Endometrial microvascular endothelial cells (primary cell): ENCODE data around the gene ANKS3. TPM values are rescaled to one million over a fixed set of nuclear protein-coding genes. Genes with fewer than 3 reads are reported as not detected.
"Not testable (repeated sequence)": the region's sequence is repeated elsewhere in the genome, so short reads cannot be mapped to it uniquely, and the experiment has no call there.

Experiments used
- in situ Hi-C: cut with HindIII; loops from 2 replicates; pipeline ENCODE4 v1.10.0; 2017; ENCODE audit warnings: low sequenced_read_pairs, low pct_unique_long_range_greater_than_20kb; ENCODE audit errors: inconsistent ontology term
- total RNA-seq: library from RNA; depleted of rRNA; stranded (reverse); fragments of >200 nt; gene quantifications from one replicate; pipeline ENCODE4 v1.2.3, GENCODE V29; 2015; ENCODE audit errors: inconsistent ontology term

Gene ANKS3
- total RNA-seq, 1 donor from 2014 or later: 10.5 TPM

DNA sequence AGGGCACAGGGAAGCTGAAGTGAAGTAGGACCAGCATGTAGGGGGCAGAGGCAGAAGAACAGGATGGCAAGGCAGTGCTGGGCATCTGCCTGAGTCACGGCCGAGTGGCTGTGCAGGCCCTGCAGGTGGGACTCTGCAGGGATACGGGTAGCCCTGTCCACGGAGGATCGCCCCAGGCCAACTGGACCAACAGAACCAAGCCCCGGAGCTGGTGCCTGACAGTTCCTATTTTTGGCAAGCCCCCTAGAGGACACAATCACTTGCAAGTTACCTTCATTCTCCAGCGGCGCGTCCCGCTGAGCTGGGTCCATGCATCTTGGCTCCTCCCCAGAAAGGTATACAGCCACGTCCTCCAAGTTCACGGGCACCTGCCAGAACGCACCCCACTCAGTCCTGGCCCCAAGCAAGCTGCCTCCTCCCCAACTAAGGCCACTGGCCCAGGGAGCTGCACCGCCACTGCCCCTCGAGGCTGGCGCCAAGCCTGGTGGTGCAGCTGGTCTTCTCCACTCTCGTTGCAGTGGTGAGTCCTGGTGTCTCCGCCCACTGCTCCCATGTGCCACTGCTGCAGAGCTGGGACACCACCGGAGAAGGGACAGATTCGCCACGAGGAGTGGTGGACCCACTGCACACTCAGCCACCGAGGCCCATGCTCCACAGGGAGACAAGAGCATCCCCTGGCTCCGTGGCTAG lies 26.3 kb upstream of the ANKS3 start:
- in situ Hi-C loops: no loop called here

DNA sequence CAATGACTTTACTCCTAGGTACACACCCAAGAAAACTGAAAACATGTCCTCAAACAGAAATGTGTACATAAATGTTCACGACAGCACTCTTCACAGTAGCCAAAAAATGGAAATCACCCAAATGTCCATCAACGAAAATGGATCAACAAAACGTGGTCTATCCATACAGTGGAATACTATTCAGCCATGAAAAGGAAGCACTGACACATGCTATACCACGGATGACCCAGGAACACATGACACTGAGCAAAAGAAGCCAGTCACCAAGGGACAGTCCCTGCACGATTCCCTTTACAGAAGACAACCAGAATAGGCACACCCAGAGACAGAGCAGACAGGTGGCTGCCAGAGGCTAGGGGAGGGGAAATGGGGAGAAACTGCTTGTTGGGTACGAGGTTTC lies 21.6 kb upstream of the ANKS3 start:
- in situ Hi-C loops: no loop called here

DNA sequence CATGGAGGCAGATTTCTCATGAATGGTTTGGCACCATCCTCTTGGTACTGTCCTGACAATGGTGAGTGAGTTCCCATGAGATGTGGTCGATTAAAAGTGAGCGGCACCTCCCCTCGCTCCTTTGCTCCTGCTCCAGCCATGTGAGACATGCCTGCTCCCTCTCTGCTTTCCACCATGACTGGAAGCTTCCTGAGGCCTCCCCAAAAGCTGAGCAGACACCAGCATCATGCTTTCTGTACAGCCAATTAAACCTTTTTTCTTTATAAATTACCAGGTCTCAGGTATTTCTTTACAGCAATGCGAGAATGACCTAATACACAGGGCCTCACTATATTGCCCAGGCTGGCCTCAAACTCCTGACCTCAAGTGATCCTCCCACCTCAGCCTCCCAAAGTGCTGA lies 20.8 kb upstream of the ANKS3 start:
- in situ Hi-C loops: no loop called here

DNA sequence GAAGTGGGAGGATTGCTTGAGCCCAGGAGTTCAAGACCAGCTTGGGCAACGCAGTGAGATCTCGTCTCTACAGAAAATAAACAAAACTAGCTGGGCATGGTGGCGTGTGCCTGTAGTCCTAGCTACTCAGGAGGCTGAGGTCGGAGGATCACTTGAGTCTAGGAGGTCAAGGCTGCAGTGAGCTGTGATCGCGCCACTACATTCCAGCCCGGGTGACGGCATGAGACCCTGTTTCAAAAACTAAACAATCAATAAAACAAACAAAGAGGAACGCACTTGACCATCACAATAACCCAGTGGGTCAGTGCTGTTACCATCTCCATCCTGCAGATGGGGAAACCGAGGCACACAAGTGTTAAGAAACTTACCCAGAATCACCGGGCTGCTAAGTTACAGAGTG lies 19.2 kb upstream of the ANKS3 start:
- in situ Hi-C loops: no loop called here

DNA sequence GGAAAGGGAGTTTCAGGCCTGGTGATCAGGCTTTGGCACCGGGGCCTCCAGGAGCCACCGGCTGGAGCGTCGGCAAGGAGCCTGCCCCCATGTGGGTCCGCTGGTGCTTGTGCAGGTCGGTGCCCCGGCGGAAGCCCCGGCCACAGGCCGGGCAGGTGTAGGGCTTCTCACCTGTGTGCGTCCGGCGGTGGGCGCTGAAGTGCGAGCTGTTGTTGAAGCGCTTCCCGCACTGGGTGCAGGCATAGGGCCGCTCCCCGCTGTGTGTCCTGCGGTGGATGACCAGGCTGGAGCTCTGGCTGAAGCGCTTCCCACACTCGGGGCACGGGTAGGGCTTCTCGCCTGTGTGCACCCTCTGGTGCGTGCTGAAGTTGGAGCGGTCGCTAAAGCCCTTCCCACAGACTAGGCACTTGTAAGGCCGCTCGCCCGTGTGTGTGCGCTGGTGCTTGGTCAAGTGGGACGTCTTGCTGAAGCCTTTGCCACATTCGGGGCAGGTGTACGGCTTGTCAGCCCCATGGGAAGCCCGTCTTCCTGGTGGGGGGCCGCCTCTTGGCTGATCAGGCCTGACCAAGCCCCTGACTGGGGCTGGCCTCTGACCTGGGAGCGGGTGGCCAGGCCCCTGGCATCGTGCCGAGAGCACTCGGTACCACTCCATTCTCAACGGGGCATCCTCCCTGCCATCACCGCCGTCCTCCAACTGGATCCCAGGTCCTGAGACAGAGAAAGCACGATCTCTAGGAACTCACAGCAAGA lies 18.5 kb upstream of the ANKS3 start:
- in situ Hi-C loops: no loop called here

DNA sequence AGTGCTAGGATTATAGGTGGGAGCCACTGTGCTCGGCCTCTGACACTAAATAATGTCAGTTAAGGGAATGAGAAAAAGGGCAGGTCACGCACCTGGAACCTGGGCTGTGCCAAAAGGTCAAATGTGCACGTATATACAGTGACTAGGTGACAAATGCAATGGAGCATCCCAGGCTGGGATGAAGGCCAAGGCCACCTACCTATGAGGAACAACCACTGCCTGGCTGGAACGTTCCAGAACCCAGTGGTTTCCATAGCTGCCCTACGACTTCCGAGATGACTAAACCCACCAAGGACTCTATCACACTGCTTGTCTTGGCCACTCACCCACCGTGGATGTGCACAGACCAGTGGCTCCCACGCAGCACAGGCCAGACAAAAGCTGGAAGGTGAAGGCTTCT lies 16.8 kb upstream of the ANKS3 start:
- in situ Hi-C loops: no loop called here

DNA sequence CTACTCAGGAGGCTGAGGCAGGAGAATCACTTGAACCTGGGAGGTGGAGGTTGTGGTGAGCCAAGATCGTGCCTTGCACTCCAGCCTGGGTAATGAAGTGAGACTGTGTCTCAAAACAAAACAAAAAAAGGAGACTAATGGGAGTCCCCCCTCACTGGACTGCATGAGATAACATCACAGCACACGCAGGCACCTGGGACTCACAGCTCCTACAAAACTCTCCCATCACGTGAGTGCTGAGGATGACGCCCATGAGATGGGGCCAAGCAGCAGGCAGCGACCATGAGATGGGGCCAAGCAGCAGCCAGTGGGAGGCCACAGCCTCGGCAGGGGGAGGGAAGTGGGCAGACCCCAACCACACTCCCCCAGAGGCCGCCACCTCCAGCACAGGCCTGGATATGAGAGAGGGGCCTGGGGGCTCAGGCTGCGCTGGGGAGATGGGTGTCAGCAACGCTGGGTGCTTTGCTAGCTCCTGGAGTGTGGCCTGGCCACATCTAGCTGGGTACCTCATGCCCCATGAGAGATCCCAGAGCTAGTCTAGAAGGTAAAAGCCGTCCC lies 15.7 kb upstream of the ANKS3 start:
- in situ Hi-C loops: no loop called here

DNA sequence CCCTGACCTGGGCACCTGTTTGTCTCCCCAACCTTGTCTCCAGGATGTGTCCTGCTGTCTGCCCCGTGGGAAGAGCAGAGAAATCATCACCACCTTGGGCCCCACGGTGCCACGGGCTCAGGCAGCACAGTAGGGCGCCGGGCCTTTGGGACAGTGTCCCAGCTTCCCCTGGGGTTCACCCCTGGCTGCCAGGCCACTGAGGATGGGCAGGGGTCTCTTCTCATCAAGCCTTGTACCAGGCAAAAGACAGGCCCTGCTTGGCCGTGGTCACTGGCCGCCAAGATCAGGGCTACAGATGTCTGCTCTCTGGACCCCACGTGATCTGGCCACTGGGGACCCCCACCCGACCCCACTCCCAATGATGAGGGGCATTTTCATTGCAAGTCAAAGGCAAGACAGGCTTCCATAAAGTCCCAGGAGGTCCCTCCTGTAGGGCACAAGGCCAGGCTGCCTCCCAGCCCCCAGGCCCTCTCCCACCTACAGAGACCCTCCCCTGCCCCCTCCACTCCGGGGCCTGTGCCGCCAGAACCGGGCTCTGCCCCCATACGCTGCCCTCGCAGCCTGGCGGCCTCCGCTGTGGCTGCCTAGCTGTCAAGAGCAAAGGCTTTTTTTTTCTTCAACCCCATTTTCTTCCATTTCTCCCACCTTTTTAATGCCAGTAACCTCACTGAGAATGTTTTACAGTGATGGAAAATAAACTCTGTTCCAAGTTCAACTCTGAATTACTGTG lies 14.8 kb upstream of the ANKS3 start:
- in situ Hi-C loops: no loop called here

DNA sequence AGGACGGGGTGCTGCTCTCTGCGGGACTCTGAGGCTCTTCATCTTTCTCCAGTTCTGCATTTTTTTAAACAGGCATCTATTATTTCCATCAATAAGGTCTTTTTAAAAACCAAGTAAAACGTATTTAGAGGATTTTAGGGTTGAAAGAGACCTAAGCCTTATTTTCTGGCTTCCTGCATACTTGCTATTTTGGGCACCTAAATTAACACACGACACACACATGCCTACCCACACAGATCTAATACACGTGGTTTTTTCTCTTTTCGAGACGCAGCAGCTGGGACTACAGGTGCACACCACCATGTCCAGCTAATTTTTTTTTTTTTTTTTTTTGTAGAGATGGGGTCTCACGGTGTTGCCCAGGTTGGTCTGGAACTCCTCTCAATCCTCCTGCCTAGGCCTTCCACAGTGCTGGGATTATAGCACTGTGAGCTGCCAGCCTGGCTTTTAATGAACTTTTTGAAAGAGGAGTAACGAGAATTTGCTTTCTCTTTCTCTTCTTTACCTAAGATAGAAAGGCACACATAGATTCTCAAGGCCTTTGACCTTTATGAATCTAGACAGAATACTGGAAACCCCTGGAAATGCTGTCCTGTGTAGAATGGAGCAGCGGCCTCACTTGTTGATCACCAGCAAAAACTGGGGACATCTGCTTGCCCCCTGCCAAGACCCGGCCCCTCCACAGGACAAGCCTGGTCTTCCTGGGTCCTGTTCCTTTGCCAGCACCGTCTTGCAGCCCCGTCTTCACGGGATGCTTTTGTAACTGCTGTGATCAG lies 14.0 kb upstream of the ANKS3 start:
- in situ Hi-C loops: no loop called here

DNA sequence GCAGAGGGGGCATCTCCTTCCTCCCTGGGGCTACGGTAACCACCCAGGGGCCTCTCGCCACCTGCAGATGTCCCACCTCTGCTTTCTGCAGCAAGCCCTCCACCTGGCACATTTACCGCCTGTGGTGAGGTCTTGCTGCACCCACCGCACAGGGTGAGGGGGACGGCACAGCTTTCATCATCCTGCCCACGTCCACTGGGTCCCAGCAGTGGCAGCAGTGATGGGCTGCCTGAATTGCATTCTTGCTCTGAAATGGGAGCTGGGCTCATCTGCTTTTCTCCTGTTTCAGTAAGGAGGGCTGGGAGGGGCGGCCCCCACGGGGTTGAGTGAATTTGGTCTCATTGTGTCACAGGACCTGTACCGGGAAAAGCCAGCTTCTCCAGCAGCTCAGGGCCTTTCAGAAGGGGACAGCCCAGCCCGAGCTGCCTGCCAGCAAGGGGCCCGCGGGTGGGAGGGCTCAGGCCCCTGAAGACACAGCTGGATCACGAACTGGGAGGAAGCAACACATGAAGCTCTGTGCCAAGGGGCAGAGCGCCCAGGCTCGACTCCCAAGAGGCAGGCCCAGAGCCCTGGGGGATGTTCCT lies 13.0 kb upstream of the ANKS3 start:
- in situ Hi-C loops: no loop called here

DNA sequence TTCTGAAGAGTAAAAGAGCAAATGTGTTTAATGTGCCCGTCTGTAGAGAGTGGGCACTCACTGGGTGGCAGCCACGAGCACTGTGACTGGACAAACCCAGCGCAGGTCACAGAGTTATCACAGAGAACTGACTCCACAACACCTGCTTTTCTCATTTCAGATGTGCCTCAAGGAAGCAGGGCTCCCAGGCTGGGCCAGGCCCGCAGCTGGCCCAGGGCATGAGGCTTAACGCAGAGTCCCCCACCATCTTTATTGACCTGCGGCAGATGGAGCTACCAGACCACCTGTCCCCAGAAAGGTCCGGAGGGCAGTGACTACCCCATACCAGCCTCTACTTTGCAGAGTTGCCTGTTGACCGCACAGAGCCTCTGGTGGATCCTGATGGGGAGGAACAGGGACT lies 12.1 kb upstream of the ANKS3 start:
- in situ Hi-C loops: no loop called here

DNA sequence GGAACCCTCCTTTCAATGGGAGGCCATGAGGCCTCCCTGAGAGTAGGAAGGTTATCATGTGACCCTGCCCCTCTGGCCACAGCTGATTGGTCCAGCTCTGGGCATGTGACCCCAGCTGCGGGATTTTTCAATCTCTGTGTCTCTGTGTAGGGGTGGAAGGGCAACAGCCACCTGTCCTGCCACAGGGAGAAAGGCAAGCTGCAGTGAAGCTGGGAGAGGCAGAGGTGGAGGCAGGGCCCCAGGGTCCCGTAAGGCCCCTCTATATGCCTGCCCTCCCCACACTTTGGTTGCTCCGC lies 11.2 kb upstream of the ANKS3 start:
- in situ Hi-C loops: no loop called here

DNA sequence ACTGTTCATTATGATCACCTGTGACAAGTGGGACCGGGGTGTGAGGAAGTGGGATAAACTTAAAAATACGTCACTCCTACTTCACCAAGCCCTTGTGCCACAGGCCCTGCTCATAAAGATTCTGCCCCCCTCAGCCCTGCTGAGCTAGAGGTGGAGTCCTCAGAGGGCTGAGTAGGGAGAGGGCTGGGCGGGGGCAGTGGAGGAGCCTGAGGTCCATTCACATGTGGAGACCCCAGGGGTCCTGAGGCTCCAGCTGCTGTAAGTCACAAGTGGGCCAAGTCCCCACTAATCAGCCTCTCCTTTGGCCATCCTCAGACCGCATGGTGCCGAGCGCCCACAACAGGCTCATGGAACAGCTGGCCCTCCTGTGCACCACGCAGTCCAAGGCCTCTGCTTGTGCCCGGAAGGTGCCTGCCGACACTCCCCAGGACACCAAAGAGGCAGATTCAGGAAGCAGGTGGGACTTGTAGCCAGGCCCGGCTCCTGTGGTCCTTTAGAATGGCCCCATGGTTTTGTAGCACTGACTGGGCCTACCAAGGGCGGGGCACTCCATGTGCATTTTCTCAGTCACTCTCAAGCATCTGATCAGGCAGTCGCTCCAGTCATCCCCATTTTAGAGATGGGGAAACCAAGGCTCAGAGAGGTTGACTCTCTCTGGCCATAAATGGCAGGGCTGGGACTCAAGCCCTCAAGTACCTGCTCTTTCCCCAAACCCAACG lies 10.6 kb upstream of the ANKS3 start:
- in situ Hi-C loops: no loop called here

DNA sequence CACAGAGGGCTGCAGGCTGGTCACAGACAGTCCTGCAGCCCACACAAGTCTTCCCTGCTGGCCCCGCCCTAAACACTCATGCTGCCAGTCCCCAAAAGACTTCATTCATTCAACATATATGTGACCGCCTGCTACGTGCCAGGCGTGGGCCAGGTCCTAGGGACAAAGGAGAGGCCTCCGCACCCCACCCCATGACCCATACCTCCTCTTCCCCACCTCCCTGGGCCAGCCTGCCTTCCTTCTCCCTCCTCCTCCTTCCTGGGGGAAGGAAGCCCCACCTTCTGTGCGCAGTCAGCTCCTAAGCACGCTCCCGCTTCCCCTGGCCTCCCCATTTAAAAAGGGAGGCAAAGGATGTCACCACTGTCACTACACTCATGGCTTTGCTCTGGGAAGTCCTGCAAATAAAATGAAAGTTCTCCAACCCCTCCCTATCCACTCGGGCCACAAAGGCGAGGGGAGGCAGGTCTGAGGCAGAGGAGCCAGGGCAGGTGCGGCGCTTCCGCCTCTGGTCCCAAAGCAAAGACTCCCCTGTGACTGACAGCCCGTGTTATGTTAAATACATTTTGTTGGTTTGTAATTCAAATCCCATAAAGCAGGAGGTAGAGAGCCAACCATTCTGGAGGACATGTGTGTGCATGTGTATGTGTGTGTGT lies 9.3 kb upstream of the ANKS3 start:
- in situ Hi-C loops: no loop called here

DNA sequence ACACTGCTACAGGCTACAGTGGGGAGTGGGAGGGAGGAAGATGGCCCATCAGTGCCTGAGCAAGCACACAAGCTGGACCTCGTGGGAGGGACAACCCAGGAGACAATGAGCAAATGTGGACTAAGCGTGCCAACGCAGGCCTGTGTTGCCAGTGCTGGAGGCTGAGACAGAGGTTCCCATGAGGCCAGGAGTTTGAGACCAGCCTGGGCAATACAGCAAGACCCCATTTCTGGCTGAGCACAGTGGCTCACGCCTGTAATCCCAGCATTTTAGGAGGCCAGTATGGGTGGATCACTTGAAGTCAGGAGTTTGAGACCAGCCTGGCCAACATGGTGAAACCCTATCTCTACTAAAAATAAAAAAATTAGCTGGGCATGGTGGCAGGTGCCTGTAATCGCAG lies 4.3 kb upstream of the ANKS3 start:
- in situ Hi-C loops: not testable (repeated sequence)

DNA sequence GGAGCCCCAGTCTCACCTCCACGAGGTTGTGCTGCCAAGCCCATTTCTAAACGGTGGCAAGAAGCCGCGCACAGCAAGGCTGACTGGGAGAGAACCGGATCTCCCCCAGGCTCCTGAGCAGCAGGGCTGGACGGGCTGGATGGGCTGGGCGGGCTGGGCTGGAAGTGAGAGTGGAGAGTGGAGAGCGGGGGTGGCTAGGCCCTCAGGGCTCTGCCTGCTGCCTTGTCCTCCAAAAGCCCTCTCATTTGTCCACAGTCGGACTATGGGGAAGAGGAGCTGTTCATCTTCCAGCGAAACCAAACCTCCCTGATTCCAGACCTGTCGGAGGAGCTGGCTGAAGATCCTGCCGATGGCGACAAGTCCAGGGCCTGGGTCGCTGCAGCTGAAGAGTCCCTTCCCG lies 3.5 kb upstream of the ANKS3 start:
- in situ Hi-C loops: no loop called here

DNA sequence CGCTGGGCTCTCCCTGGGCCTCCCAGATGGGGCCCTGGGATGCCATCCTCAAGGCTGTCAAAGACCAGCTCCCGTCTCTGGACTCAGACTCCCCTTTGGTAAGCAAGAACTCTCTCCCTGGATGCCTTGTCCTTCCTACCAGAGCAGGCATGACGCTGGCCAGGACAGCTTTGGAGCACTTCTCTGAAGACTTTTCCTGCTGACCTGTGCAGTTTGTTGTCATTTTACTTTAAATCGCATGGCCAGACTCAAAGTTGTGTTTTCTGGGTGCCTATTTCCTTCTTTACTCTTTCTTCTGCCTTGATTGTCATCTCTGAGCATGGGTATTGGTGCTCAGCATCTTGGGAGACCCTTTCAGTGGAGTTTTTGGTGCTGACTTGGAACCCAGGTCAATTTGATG lies 2.5 kb upstream of the ANKS3 start:
- in situ Hi-C loops: no loop called here
